H9 (cell line): ENCODE measurements around the gene EXD2. TPM values are rescaled to one million over a fixed set of nuclear protein-coding genes. Genes with fewer than 3 reads are reported as not detected.

Source experiments
- DNase-seq: peaks from one replicate; pipeline ENCODE4 v3.0.0-alpha.2; 2017
- H2AFZ ChIP-seq: one replicate; pipeline ENCODE4 v1.6.1; 2013; ENCODE audit warnings: mild to moderate bottlenecking, low read length, control low read depth, moderate library complexity
- H2AK5ac ChIP-seq: 2 replicates; pipeline ENCODE4 v1.6.1; 2013; ENCODE audit warnings: low read length, control low read depth, mixed read lengths; ENCODE audit not compliant: insufficient read length
- H2BK120ac ChIP-seq: one replicate; pipeline ENCODE4 v1.6.1; 2013; ENCODE audit warnings: low read depth, mild to moderate bottlenecking, low read length, control low read depth, inconsistent platforms; ENCODE audit not compliant: poor library complexity, severe bottlenecking
- H2BK12ac ChIP-seq: 2 replicates; pipeline ENCODE4 v1.6.1; 2013; ENCODE audit warnings: low read length, control low read depth, mixed read lengths, low read depth; ENCODE audit not compliant: insufficient read length
- H2BK15ac ChIP-seq: 2 replicates; pipeline ENCODE4 v1.6.1; 2013; ENCODE audit warnings: low read depth, low read length, control low read depth
- H2BK20ac ChIP-seq: one replicate; pipeline ENCODE4 v1.6.1; 2013; ENCODE audit warnings: low read depth, mild to moderate bottlenecking, low read length, control low read depth, inconsistent platforms; ENCODE audit not compliant: poor library complexity, severe bottlenecking
- H2BK5ac ChIP-seq: 2 replicates; pipeline ENCODE4 v1.6.1; 2013; ENCODE audit warnings: low read length, control low read depth, mixed read lengths; ENCODE audit not compliant: insufficient read length
- H3K14ac ChIP-seq: 2 replicates; pipeline ENCODE4 v1.6.1; 2013; ENCODE audit warnings: low read length, control low read depth; ENCODE audit not compliant: insufficient read depth
- H3K18ac ChIP-seq: 2 replicates; pipeline ENCODE4 v1.6.1; 2013; ENCODE audit warnings: low read depth, mild to moderate bottlenecking, mixed read lengths, low read length, control low read depth; ENCODE audit not compliant: insufficient read length
- H3K23ac ChIP-seq: 2 replicates; pipeline ENCODE4 v1.6.1; 2013; ENCODE audit warnings: low read length, control low read depth, mixed read lengths, low read depth; ENCODE audit not compliant: insufficient read length
- H3K23me2 ChIP-seq: 2 replicates; pipeline ENCODE4 v1.6.1; 2013; ENCODE audit warnings: low read depth, mild to moderate bottlenecking, mixed read lengths, low read length, control low read depth; ENCODE audit not compliant: insufficient read length, poor library complexity, severe bottlenecking
- H3K27ac ChIP-seq: 2 replicates; pipeline ENCODE4 v1.5.1; 2013; ENCODE audit warnings: low read length, control low read depth, mixed read lengths, low read depth; ENCODE audit not compliant: insufficient read length
- H3K27me3 ChIP-seq: 2 replicates; pipeline ENCODE4 v1.6.1; 2013; ENCODE audit warnings: low read length, control low read depth, inconsistent platforms; ENCODE audit not compliant: insufficient read depth
- H3K4ac ChIP-seq: 2 replicates; pipeline ENCODE4 v1.6.1; 2013; ENCODE audit warnings: low read depth, mild to moderate bottlenecking, control low read depth, inconsistent platforms, low read length, moderate library complexity
- H3K4me1 ChIP-seq: 2 replicates; pipeline ENCODE4 v1.6.1; 2013; ENCODE audit warnings: low read length, control low read depth, inconsistent platforms; ENCODE audit not compliant: insufficient read depth
- H3K4me2 ChIP-seq: 2 replicates; pipeline ENCODE4 v1.6.1; 2013; ENCODE audit warnings: low read length, control low read depth, mixed read lengths; ENCODE audit not compliant: insufficient read length, insufficient read depth
- H3K56ac ChIP-seq: 2 replicates; pipeline ENCODE4 v1.6.1; 2013; ENCODE audit warnings: low read depth, mild to moderate bottlenecking, mixed read lengths, low read length, control low read depth; ENCODE audit not compliant: insufficient read length
- H3K79me1 ChIP-seq: 2 replicates; pipeline ENCODE4 v1.6.1; 2013; ENCODE audit warnings: low read depth, mild to moderate bottlenecking, moderate library complexity, low read length, control low read depth, inconsistent platforms; ENCODE audit not compliant: insufficient read depth, poor library complexity, severe bottlenecking
- H3K79me2 ChIP-seq: 2 replicates; pipeline ENCODE4 v1.6.1; 2013; ENCODE audit warnings: low read length, control low read depth, inconsistent platforms; ENCODE audit not compliant: insufficient read depth
- H3K9ac ChIP-seq: 2 replicates; pipeline ENCODE4 v1.6.1; 2013; ENCODE audit warnings: low read length, control low read depth, mixed read lengths; ENCODE audit not compliant: insufficient read length; ENCODE audit errors: extremely low read depth
- H3K9me3 ChIP-seq: one replicate; pipeline ENCODE4 v1.6.1; 2013; ENCODE audit warnings: low read depth, low read length, inconsistent platforms; ENCODE audit not compliant: control insufficient read depth
- H3T11ph ChIP-seq: one replicate; pipeline ENCODE4 v1.6.1; 2013; ENCODE audit warnings: mild to moderate bottlenecking, low read length, control low read depth, inconsistent platforms
- H4K20me1 ChIP-seq: one replicate; pipeline ENCODE4 v1.6.1; 2013; ENCODE audit not compliant: control insufficient read depth, insufficient read length, insufficient read depth
- H4K5ac ChIP-seq: 2 replicates; pipeline ENCODE4 v1.6.1; 2013; ENCODE audit warnings: low read depth, mild to moderate bottlenecking, mixed read lengths, low read length, control low read depth; ENCODE audit not compliant: insufficient read length
- H4K8ac ChIP-seq: replicated peaks from 2 replicates; pipeline ENCODE4 v1.6.1; 2013; ENCODE audit warnings: low read length, control low read depth, mixed read lengths, low read depth; ENCODE audit not compliant: insufficient read length
- H4K91ac ChIP-seq: 2 replicates; pipeline ENCODE4 v1.6.1; 2013; ENCODE audit warnings: low read depth, mild to moderate bottlenecking, moderate library complexity, mixed read lengths, low read length, control low read depth; ENCODE audit not compliant: insufficient read length
- H3K27ac Mint-ChIP-seq, 3 experiments: 2 replicates in 2 of 3; 3 replicates in 1 of 3; pipeline ENCODE4 v1.8.0; 2020 to 2021; ENCODE audit warnings: mixed read lengths in 3 of 3, mild to moderate bottlenecking in 1 of 3, moderate library complexity in 1 of 3
- H3K27me3 Mint-ChIP-seq: 2 replicates; pipeline ENCODE4 v1.8.0; 2021; ENCODE audit warnings: low read depth, mild to moderate bottlenecking, moderate library complexity, mixed read lengths
- H3K36me3 Mint-ChIP-seq, 3 experiments: 2 replicates in 2 of 3; 3 replicates in 1 of 3; pipeline ENCODE4 v1.8.0; 2020 to 2021; ENCODE audit warnings: low read depth in 3 of 3, mixed read lengths in 3 of 3; ENCODE audit not compliant: insufficient read depth in 1 of 3
- H3K4me1 Mint-ChIP-seq, 2 experiments: 2 replicates each; pipeline ENCODE4 v1.8.0; 2020; ENCODE audit warnings: mixed read lengths in 2 of 2
- H3K4me3 Mint-ChIP-seq, 2 experiments: 2 replicates in 1 of 2; 3 replicates in 1 of 2; pipeline ENCODE4 v1.8.0; 2020 to 2021; ENCODE audit warnings: mild to moderate bottlenecking in 2 of 2, mixed read lengths in 2 of 2, moderate library complexity in 1 of 2
- H3K9me3 Mint-ChIP-seq, 2 experiments: 2 replicates in 1 of 2; 3 replicates in 1 of 2; pipeline ENCODE4 v1.8.0; 2020; ENCODE audit warnings: mild to moderate bottlenecking in 2 of 2, mixed read lengths in 2 of 2, moderate library complexity in 1 of 2
- CTCF ChIP-seq: fragments of 200-600 bp; sonication (generic); conservative IDR thresholded peaks from 3 replicates; pipeline ENCODE4 v1.8.0; 2021; ENCODE audit warnings: antibody characterized with exemption, mild to moderate bottlenecking
- WGBS: extraction: QIAGEN DNeasy Blood & Tissue Kit; methylation state at CpG from one replicate; pipeline ENCODE4 v1.1.7; 2013; ENCODE audit warnings: missing lambda C conversion rate, low lambda C conversion rate, mixed read lengths; ENCODE audit not compliant: insufficient read length; ENCODE audit errors: extremely low coverage; 5-methylcytosine and 5-hydroxymethylcytosine counted together
- total RNA-seq: library from RNA; stranded (reverse); gene quantifications from 2 replicates; pipeline ENCODE4 v1.2.1, GENCODE V29; 2021

EXD2 gene
- total RNA-seq, 1 experiment from 2014 or later: 19.6 TPM

- no peaks in the 10 kb centered on the region for H3K9me3 ChIP-seq
- 0 out of 2 replicates have a peak, but pooled peaks cover 2% of the 10 kb centered on the region for H3K79me2 ChIP-seq
- DNase-seq: no peak
- H4K91ac ChIP-seq: no peak overlapping the region
- H3K18ac ChIP-seq: no peak overlapping the region
- no peaks in the 10 kb centered on the region for H3K27me3 ChIP-seq
- no peaks in the 10 kb centered on the region for H3K4me1 ChIP-seq
- no peak overlapping the region for H3K14ac ChIP-seq
- H2AK5ac ChIP-seq: no peak overlapping the region
- WGBS: no CpG with 5 or more reads among the region's 13 CpGs
- no peak overlapping the region for H2AFZ ChIP-seq
- Mint-ChIP-seq H3K4me1 (peaks cover 5 to 7% of the 10 kb centered on the region in 2 experiments; a peak in 3 of 4 replicates), H3K9me3 (no peaks in the 10 kb centered on the region), H3K27ac (no peak overlapping the region), H3K36me3 (peaks cover 11 to 50% (median 35%) of the 10 kb centered on the region in 3 experiments; a peak in 6 of 7 replicates), H3K27me3 (no peaks in the 10 kb centered on the region; the same call in 1 of the 2 replicates), H3K4me3 (no peak overlapping the region)
- no peak overlapping the region for H2BK12ac ChIP-seq
- no peak overlapping the region for H3K23ac ChIP-seq
- H2BK120ac ChIP-seq: no peak overlapping the region
- no peak overlapping the region for H2BK5ac ChIP-seq
- no peaks in the 10 kb centered on the region for H3K79me1 ChIP-seq
- no peak overlapping the region for H3K4ac ChIP-seq
- H3K4me2 ChIP-seq: no peak overlapping the region
- no peaks in the 10 kb centered on the region for H4K20me1 ChIP-seq
- H4K5ac ChIP-seq: no peak overlapping the region
- H3K9ac ChIP-seq: no peak overlapping the region
- no peak overlapping the region for H2BK20ac ChIP-seq
- no peak overlapping the region for H4K8ac ChIP-seq
- no peak overlapping the region for H3T11ph ChIP-seq
- TF ChIP-seq CTCF: no peak
- no peaks in the 10 kb centered on the region for H3K23me2 ChIP-seq
- no peak overlapping the region for H3K56ac ChIP-seq
- H2BK15ac ChIP-seq: no peak overlapping the region
- no peak overlapping the region for H3K27ac ChIP-seq
These were observed 49.4 kb downstream of the EXD2 start for GRCh38 chr14:69240527-69241173.
